PC-3 (cell line): ENCODE measurements around the gene UPF2.

Experiments
- CTCF ChIP-seq: fragments of 300-600 bp; sonication (generic); conservative IDR thresholded peaks from 2 replicates; pipeline ENCODE4 v1.5.1; 2017; ENCODE audit warnings: antibody characterized with exemption, low read depth, mild to moderate bottlenecking, low read length
- EZH2phosphoT487 ChIP-seq: fragments of 300-600 bp; sonication (generic); IDR thresholded peaks from 2 replicates; pipeline ENCODE4 v1.6.1; 2018; ENCODE audit warnings: mild to moderate bottlenecking, antibody characterized with exemption, low read length, borderline replicate concordance

GRCh38 chr10:11908991-11909390 lies 133.6 kb downstream of the UPF2 start:
- TF ChIP-seq CTCF (no peak), EZH2phosphoT487 (no peak)
